H1 (cell line): ENCODE measurements around the gene MPZL3. TPM values are rescaled to one million over a fixed set of nuclear protein-coding genes. Genes with fewer than 3 reads are reported as not detected.

Experiments
- CTCF ChIA-PET: fragments of 300-600 bp; sonication (Branson Sonifier 250); formaldehyde crosslinking; loops from one replicate; lab custom pipeline; 2021; ENCODE audit not compliant: partially characterized antibody; lab: Charles Lee
- POLR2A ChIA-PET: fragments of 300-600 bp; sonication (Branson Sonifier 250); formaldehyde crosslinking; loops from one replicate; lab custom pipeline; 2021; ENCODE audit warnings: inconsistent platforms; ENCODE audit not compliant: partially characterized antibody; lab: Charles Lee
- DNase-seq, 2 experiments: peaks; one replicate each; pipeline versions ENCODE4 v3.0.0 to v3.0.0-alpha.2; 2010 to 2022; ENCODE audit warnings: low spot score in 2 of 2, low read depth in 1 of 2, mixed read lengths in 1 of 2
- FAIRE-seq: peaks from 2 replicates; lab custom pipeline; 2011; peaks lifted over from hg19 to GRCh38; lab: Jason Lieb, UNC
- H2AFZ ChIP-seq: 2 replicates; pipeline ENCODE4 v1.8.1; 2012; ENCODE audit warnings: low read length, inconsistent platforms
- H2AK5ac ChIP-seq: 2 replicates; pipeline ENCODE4 v1.6.1; 2013; ENCODE audit warnings: low read depth, low read length
- H2BK120ac ChIP-seq: replicated peaks from 2 replicates; pipeline ENCODE3; 2013; ENCODE audit warnings: low read depth, low read length, inconsistent platforms
- H2BK12ac ChIP-seq: 2 replicates; pipeline ENCODE4 v1.6.1; 2013; ENCODE audit warnings: low read depth, low read length
- H2BK15ac ChIP-seq: 2 replicates; pipeline ENCODE4 v1.6.1; 2013; ENCODE audit warnings: low read length
- H2BK20ac ChIP-seq: 2 replicates; pipeline ENCODE4 v1.6.1; 2013; ENCODE audit warnings: low read length
- H2BK5ac ChIP-seq: 2 replicates; pipeline ENCODE4 v1.6.1; 2013; ENCODE audit warnings: low read depth, low read length
- H3K14ac ChIP-seq: 2 replicates; pipeline ENCODE4 v1.6.1; 2013; ENCODE audit warnings: inconsistent platforms; ENCODE audit not compliant: insufficient read length
- H3K18ac ChIP-seq: 2 replicates; pipeline ENCODE4 v1.6.1; 2013; ENCODE audit warnings: low read length; ENCODE audit errors: extremely low read depth
- H3K23ac ChIP-seq: 2 replicates; pipeline ENCODE4 v1.6.1; 2013; ENCODE audit warnings: inconsistent platforms; ENCODE audit not compliant: insufficient read length
- H3K23me2 ChIP-seq: 2 replicates; pipeline ENCODE4 v1.6.1; 2013; ENCODE audit warnings: low read depth, low read length
- H3K27ac ChIP-seq: 2 replicates; pipeline ENCODE4 v1.6.1; 2011; ENCODE audit warnings: low read depth, low read length, inconsistent platforms
- H3K27me3 ChIP-seq, 4 experiments: replicated peaks in 1 of 4; 1 replicate in 1 of 4; 2 replicates in 3 of 4; pipeline versions ENCODE4 v1.6.1 to v1.8.1; 2011 to 2013; ENCODE audit warnings: low read length in 3 of 4, mild to moderate bottlenecking in 3 of 4, inconsistent platforms in 2 of 4, mixed read lengths in 2 of 4, moderate library complexity in 1 of 4; ENCODE audit not compliant: control insufficient read depth in 3 of 4, insufficient read depth in 3 of 4; ENCODE audit errors: extremely low read depth in 1 of 4
- H3K36me3 ChIP-seq, 4 experiments: 2 replicates each; pipeline versions ENCODE4 v1.6.1 to v1.8.1; 2011 to 2013; ENCODE audit warnings: mild to moderate bottlenecking in 4 of 4, low read length in 3 of 4, moderate library complexity in 2 of 4, control low read depth in 1 of 4, inconsistent platforms in 1 of 4; ENCODE audit not compliant: insufficient read depth in 4 of 4, control insufficient read depth in 2 of 4
- H3K4ac ChIP-seq: replicated peaks from 2 replicates; pipeline ENCODE3; 2013; ENCODE audit warnings: low read length, low read depth, mixed read lengths, inconsistent platforms; ENCODE audit not compliant: insufficient read length
- H3K4me1 ChIP-seq, 4 experiments: replicated peaks in 1 of 4; 1 replicate in 1 of 4; 2 replicates in 3 of 4; pipeline versions ENCODE4 v1.6.1 to v1.8.1; 2011 to 2013; ENCODE audit warnings: low read length in 3 of 4, inconsistent platforms in 2 of 4, mixed read lengths in 1 of 4; ENCODE audit not compliant: insufficient read depth in 4 of 4, control insufficient read depth in 3 of 4
- H3K4me2 ChIP-seq, 2 experiments: 2 replicates each; pipeline versions ENCODE4 v1.6.1 to v1.8.1; 2011 to 2013; ENCODE audit warnings: low read depth in 2 of 2, low read length in 2 of 2, control low read depth in 1 of 2, inconsistent platforms in 1 of 2, mild to moderate bottlenecking in 1 of 2; ENCODE audit not compliant: insufficient read depth in 1 of 2
- H3K4me3 ChIP-seq, 4 experiments: fragments of 200-600, 300-600 bp in 1 of 4; sonication (generic), shearing (Covaris generic), sonication (Bioruptor Twin) in 1 of 4; 2 replicates each; pipeline versions ENCODE4 v1.5.1 to v1.8.1; 2011 to 2016; ENCODE audit warnings: low read length in 4 of 4, low read depth in 3 of 4, control low read depth in 2 of 4, inconsistent platforms in 2 of 4, mild to moderate bottlenecking in 2 of 4, mixed read lengths in 1 of 4, moderate library complexity in 1 of 4; ENCODE audit not compliant: insufficient read depth in 2 of 4; ENCODE audit errors: extremely low read depth in 1 of 4
- H3K56ac ChIP-seq: replicated peaks from 2 replicates; pipeline ENCODE3; 2013; ENCODE audit warnings: low read depth, mild to moderate bottlenecking, mixed read lengths, low read length, inconsistent platforms; ENCODE audit not compliant: insufficient read length
- H3K79me1 ChIP-seq: 2 replicates; pipeline ENCODE4 v1.6.1; 2013; ENCODE audit warnings: low read depth, low read length, control low read depth
- H3K79me2 ChIP-seq, 2 experiments: 2 replicates each; pipeline versions ENCODE4 v1.6.1 to v1.8.1; 2012 to 2013; ENCODE audit warnings: low read length in 2 of 2, mild to moderate bottlenecking in 2 of 2, inconsistent platforms in 1 of 2; ENCODE audit not compliant: insufficient read depth in 2 of 2, control insufficient read depth in 1 of 2
- H3K9ac ChIP-seq, 4 experiments: replicated peaks in 1 of 4; 1 replicate in 1 of 4; 2 replicates in 3 of 4; pipeline versions ENCODE4 v1.6.1 to v1.8.1; 2011 to 2013; ENCODE audit warnings: low read depth in 3 of 4, low read length in 3 of 4, control low read depth in 2 of 4, mild to moderate bottlenecking in 2 of 4, moderate library complexity in 2 of 4, inconsistent platforms in 1 of 4; ENCODE audit errors: extremely low read depth in 1 of 4
- H3K9me3 ChIP-seq, 2 experiments: 2 replicates each; pipeline versions ENCODE4 v1.6.1 to v1.8.1; 2012 to 2013; ENCODE audit warnings: mild to moderate bottlenecking in 2 of 2, moderate library complexity in 2 of 2, control low read depth in 1 of 2, inconsistent platforms in 1 of 2, low read depth in 1 of 2, low read length in 1 of 2, mixed read lengths in 1 of 2; ENCODE audit not compliant: insufficient read depth in 2 of 2
- H4K20me1 ChIP-seq, 2 experiments: replicated peaks in 1 of 2; 2 replicates each; pipeline versions ENCODE3 to v1.8.1; 2011 to 2013; ENCODE audit warnings: inconsistent platforms in 2 of 2, low read length in 2 of 2, mild to moderate bottlenecking in 1 of 2; ENCODE audit not compliant: insufficient read depth in 2 of 2, control insufficient read depth in 1 of 2
- H4K5ac ChIP-seq: 2 replicates; pipeline ENCODE4 v1.6.1; 2013; ENCODE audit warnings: low read length, low read depth, mixed read lengths, inconsistent platforms; ENCODE audit not compliant: insufficient read length
- H4K8ac ChIP-seq: 2 replicates; pipeline ENCODE4 v1.8.0; 2013; ENCODE audit warnings: mild to moderate bottlenecking, moderate library complexity, low read length, inconsistent platforms; ENCODE audit not compliant: insufficient read depth; ENCODE audit errors: extremely low read depth
- H4K91ac ChIP-seq: replicated peaks from 2 replicates; pipeline ENCODE3; 2013; ENCODE audit warnings: low read length, mixed read lengths, inconsistent platforms; ENCODE audit not compliant: insufficient read length
- ATF2 ChIP-seq: IDR thresholded peaks from 2 replicates; pipeline ENCODE4 v1.6.1; 2012; ENCODE audit warnings: low read length, inconsistent platforms
- CTCF ChIP-seq, 3 experiments: IDR thresholded peaks; 1 replicate in 2 of 3; 2 replicates in 1 of 3; pipeline versions ENCODE4 v1.5.1 to v1.6.1; 2011; ENCODE audit warnings: low read length in 3 of 3, mild to moderate bottlenecking in 3 of 3, inconsistent platforms in 2 of 3, low read depth in 1 of 3, moderate library complexity in 1 of 3; ENCODE audit not compliant: insufficient read depth in 1 of 3; ENCODE audit errors: control extremely low read depth in 1 of 3
- FOSL1 ChIP-seq: IDR thresholded peaks from 2 replicates; pipeline ENCODE4 v1.6.1; 2011; ENCODE audit warnings: mild to moderate bottlenecking, low read depth, low read length, moderate library complexity; ENCODE audit not compliant: insufficient read depth
- GABPA ChIP-seq: IDR thresholded peaks from 2 replicates; pipeline ENCODE4 v1.6.1; 2011; ENCODE audit warnings: mild to moderate bottlenecking, low read length, moderate library complexity, borderline replicate concordance; ENCODE audit not compliant: insufficient read depth
- WGBS, 2 experiments: shearing (Covaris generic) in 1 of 2; methylation state at CpG; one replicate each; pipeline versions ENCODE4 v1.1.6 to v1.1.7; 2013 to 2015; ENCODE audit warnings: low lambda C conversion rate in 2 of 2, mixed read lengths in 2 of 2, inconsistent platforms in 1 of 2, low coverage in 1 of 2, missing lambda C conversion rate in 1 of 2; ENCODE audit not compliant: insufficient replicate concordance in 2 of 2, insufficient coverage in 1 of 2, insufficient read length in 1 of 2; ENCODE audit errors: extremely low coverage in 1 of 2, missing lambda C conversion rate in 1 of 2; 5-methylcytosine and 5-hydroxymethylcytosine counted together
- polyA plus RNA-seq, 7 experiments: library from polyadenylated mRNA; depleted of rRNA in 3 of 7; stranded (reverse) in 5 of 7; unstranded in 2 of 7; fragments of >200 nt in 5 of 7; fragments of 200-250 nt in 2 of 7; gene quantifications; 1 replicate in 5 of 7; 2 replicates in 1 of 7; 4 replicates in 1 of 7; pipeline versions ENCODE4 v1.2.1 to v1.2.3, GENCODE V29; 2011 to 2013; ENCODE audit warnings: missing spikeins in 2 of 7, mixed read lengths in 2 of 7
- total RNA-seq: library from RNA; stranded (reverse); fragmentation: NEBNext Ultra II Directional; extraction: Animal tissue kit (Norgen Biotek cat#: 25700); gene quantifications from 2 replicates; pipeline ENCODE4 v1.2.1, GENCODE V29; 2021

Gene MPZL3
- total and polyA plus RNA-seq, 2 of the 8 experiments (the other 6 are each of a cell fraction or from before 2014, with no cell fraction given): 1.1 to 3.9 TPM

- H3K4me2 ChIP-seq: no peak overlapping the region
- CTCF ChIA-PET: interaction anchor here (1.4 to 1.5 kb wide), 2 partner anchors 12 to 21 kb away, joined by 3 read pairs; partner anchors contain the start of gene JAML
- no peaks in the 10 kb centered on the region; a peak in 1 of 8 replicates for H3K36me3 ChIP-seq
- H4K91ac ChIP-seq: no peak overlapping the region
- TF ChIP-seq CTCF (IDR thresholded peaks at IDR 0.05; ENCODE audit: control extremely low read depth in 1 of 3, insufficient read depth in 1 of 3, low read depth in 1 of 3, low read length in 3 of 3): no peak
- no peak for TF ChIP-seq FOSL1
- TF ChIP-seq ATF2: no peak
- no peak for TF ChIP-seq GABPA
- no peak overlapping the region for H3K27ac ChIP-seq
- 81% methylated on average over 2 of the region's 2 CpGs; no CpG with 5 or more reads in 1 of the 2 experiments for WGBS, 2 experiments
- peaks cover 0 to 6% (median 0%) of the 10 kb centered on the region in 4 experiments; a peak in 3 of 7 replicates for H3K4me1 ChIP-seq
- no peak overlapping the region for H3K23ac ChIP-seq
- no peak overlapping the region for H3K4ac ChIP-seq
- no peak overlapping the region for H2BK120ac ChIP-seq
- no peak overlapping the region for H3K56ac ChIP-seq
- no peak overlapping the region for H2AFZ ChIP-seq
- H2AK5ac ChIP-seq: no peak overlapping the region
- H4K20me1 ChIP-seq: no peaks in the 10 kb centered on the region
- H2BK15ac ChIP-seq: no peak overlapping the region
- FAIRE-seq (no peak), DNase-seq (no peak)
- H2BK5ac ChIP-seq: no peak overlapping the region
- no peaks in the 10 kb centered on the region for H3K79me2 ChIP-seq
- POLR2A ChIA-PET: no interaction called here
- H2BK12ac ChIP-seq: no peak overlapping the region
- no peak overlapping the region for H3K4me3 ChIP-seq
- H3K9ac ChIP-seq: no peak overlapping the region
- no peak overlapping the region for H4K5ac ChIP-seq
- H3K14ac ChIP-seq: no peak overlapping the region
- no peak overlapping the region for H3K18ac ChIP-seq
- H4K8ac ChIP-seq: no peak overlapping the region
- H2BK20ac ChIP-seq: no peak overlapping the region
- H3K79me1 ChIP-seq: no peaks in the 10 kb centered on the region
- H3K27me3 ChIP-seq: no peaks in the 10 kb centered on the region; a peak in 1 of 7 replicates
- no peaks in the 10 kb centered on the region; the same call in 1 of the 2 replicates for H3K23me2 ChIP-seq
- no peaks in the 10 kb centered on the region for H3K9me3 ChIP-seq
These were observed 16.0 kb downstream of the MPZL3 start for GRCh38 chr11:118236170-118236569.
